SK-N-MC (cell line): ENCODE data around the gene PSMA2.

Experiments used
- DNase-seq: peaks from one replicate; pipeline ENCODE4 v3.0.0-alpha.2; 2011; ENCODE audit warnings: low read depth, low spot score
- H3K27ac ChIP-seq: fragments of 200-600 bp; sonication (generic); 2 replicates; pipeline ENCODE4 v1.5.1; 2016; ENCODE audit warnings: mixed run types
- H3K36me3 ChIP-seq: fragments of 200-600 bp; sonication (generic); 2 replicates; pipeline ENCODE4 v1.6.1; 2017; ENCODE audit warnings: antibody characterized with exemption, low read length, mixed read lengths; ENCODE audit not compliant: insufficient read depth
- H3K4me3 ChIP-seq: fragments of 200-600 bp; sonication (generic); 2 replicates; pipeline ENCODE4 v1.5.1; 2016
- H3K9ac ChIP-seq: fragments of 200-600 bp; sonication (generic); 2 replicates; pipeline ENCODE4 v1.8.0; 2017; ENCODE audit warnings: mixed run types, mixed read lengths; ENCODE audit not compliant: insufficient read length
- H3K9me3 ChIP-seq: fragments of 200-600 bp; sonication (generic); 2 replicates; pipeline ENCODE4 v1.6.1; 2017; ENCODE audit warnings: low read depth, mild to moderate bottlenecking, antibody characterized with exemption, low read length, moderate library complexity, mixed read lengths
- EZH2 ChIP-seq: fragments of 200-600 bp; sonication (generic); IDR thresholded peaks from one replicate; pipeline ENCODE4 v1.6.1; 2017; ENCODE audit warnings: antibody characterized with exemption
- FOXP2 ChIP-seq: optimal IDR thresholded peaks from 2 replicates; pipeline ENCODE3; 2011; ENCODE audit warnings: mild to moderate bottlenecking, moderate library complexity; ENCODE audit not compliant: insufficient read depth; ENCODE audit errors: extremely low read length, control extremely low read depth
- POLR2AphosphoS5 ChIP-seq: IDR thresholded peaks from 2 replicates; pipeline ENCODE4 v1.6.1; 2012; ENCODE audit warnings: mild to moderate bottlenecking, low read depth, low read length, borderline replicate concordance

Gene PSMA2

GRCh38 chr7:42950417-42950816 is 18.4 kb upstream of the PSMA2 start:
- Histone ChIP-seq H3K9ac (no peak overlapping the region), H3K36me3 (no peaks in the 10 kb centered on the region)

GRCh38 chr7:42947521-42947920 is 15.5 kb upstream of the PSMA2 start:
- Histone ChIP-seq H3K4me3 (no peak overlapping the region), H3K36me3 (no peaks in the 10 kb centered on the region), H3K27ac (no peak overlapping the region), H3K9me3 (no peaks in the 10 kb centered on the region), H3K9ac (no peak overlapping the region)
- no peak for TF ChIP-seq FOXP2
- no peak for TF ChIP-seq EZH2
- TF ChIP-seq POLR2AphosphoS5 = no peak
- DNase-seq = no peak

More at GRCh38 chr7:42950417-42950816, 18.4 kb upstream of the PSMA2 start:
- no peak for DNase-seq
- Histone ChIP-seq H3K4me3 (no peak overlapping the region), H3K27ac (no peak overlapping the region), H3K9me3 (no peaks in the 10 kb centered on the region)
- TF ChIP-seq FOXP2 (no peak), EZH2 (no peak), POLR2AphosphoS5 (no peak)

- Histone ChIP-seq H3K27ac (no peak overlapping the region), H3K4me3 (no peak overlapping the region), H3K36me3 (no peaks in the 10 kb centered on the region), H3K9ac (no peak overlapping the region), H3K9me3 (no peaks in the 10 kb centered on the region)
- TF ChIP-seq EZH2 (no peak), POLR2AphosphoS5 (no peak), FOXP2 (no peak)
- DNase-seq = no peak
Observed at GRCh38 chr7:42946627-42946950, 14.6 kb upstream of the PSMA2 start.

- Histone ChIP-seq H3K9ac (no peak overlapping the region), H3K36me3 (no peaks in the 10 kb centered on the region), H3K9me3 (no peaks in the 10 kb centered on the region), H3K27ac (no peak overlapping the region), H3K4me3 (no peak overlapping the region)
- TF ChIP-seq EZH2 (no peak), POLR2AphosphoS5 (no peak), FOXP2 (no peak)
- DNase-seq = no peak
Observed at GRCh38 chr7:42945821-42946626, 14.1 kb upstream of the PSMA2 start.

GRCh38 chr7:42940985-42941847 is 9.2 kb upstream of the PSMA2 start:
- Histone ChIP-seq H3K4me3 (no peak overlapping the region), H3K9ac (no peak overlapping the region), H3K36me3 (peaks cover 29% of the 10 kb centered on the region), H3K9me3 (no peaks in the 10 kb centered on the region), H3K27ac (no peak overlapping the region)
- DNase-seq = peak; percentile 45
- TF ChIP-seq EZH2 (no peak), POLR2AphosphoS5 (no peak), FOXP2 (no peak)

- H3K9ac ChIP-seq = no peak overlapping the region
- no peak overlapping the region for H3K4me3 ChIP-seq
- H3K27ac ChIP-seq = no peak overlapping the region
- no peak for TF ChIP-seq FOXP2
- TF ChIP-seq EZH2 = no peak
- TF ChIP-seq POLR2AphosphoS5 = no peak
- no peak for DNase-seq
- no peaks in the 10 kb centered on the region for H3K9me3 ChIP-seq
- H3K36me3 ChIP-seq = peaks cover 45% of the 10 kb centered on the region
Observed at GRCh38 chr7:42939457-42940240, 7.7 kb upstream of the PSMA2 start.

GRCh38 chr7:42935861-42936260 is 3.9 kb upstream of the PSMA2 start:
- DNase-seq = no peak
- Histone ChIP-seq H3K4me3 (no peak overlapping the region), H3K9ac (no peak overlapping the region), H3K27ac (no peak overlapping the region), H3K9me3 (no peaks in the 10 kb centered on the region), H3K36me3 (peaks cover 45% of the 10 kb centered on the region)
- TF ChIP-seq EZH2 = no peak
- TF ChIP-seq FOXP2 = no peak
- no peak for TF ChIP-seq POLR2AphosphoS5

- Histone ChIP-seq H3K27ac (no peak overlapping the region), H3K4me3 (no peak overlapping the region), H3K36me3 (peaks cover 43% of the 10 kb centered on the region), H3K9me3 (no peaks in the 10 kb centered on the region), H3K9ac (no peak overlapping the region)
- TF ChIP-seq POLR2AphosphoS5 (no peak), FOXP2 (no peak), EZH2 (no peak)
- DNase-seq = no peak
Observed at GRCh38 chr7:42934291-42934690, 2.3 kb upstream of the PSMA2 start.
